Body of pancreas (tissue), 4 donors: ENCODE data around the gene TBC1D14.

ENCODE experiments used
- POLR2A ChIP-seq, 3 donors: fragments of 450-650 bp; IDR thresholded peaks; one replicate each; pipeline ENCODE4 v1.6.1; 2016; ENCODE audit warnings: antibody characterized with exemption in 3 of 3, mild to moderate bottlenecking in 2 of 3
- TF ChIP-seq, protein P1 (sequence below), 7 experiments: fragments of 450-650 bp in 4 of 7; fragments of 200-600 bp in 3 of 7; sonication (generic) in 3 of 7; IDR thresholded peaks; one replicate each; pipeline ENCODE4 v1.5.1; 2016 to 2019; ENCODE audit warnings: antibody characterized with exemption in 7 of 7

GRCh38 chr4:7023901-7024300 is 114.3 kb downstream of the TBC1D14 start:
- no peak for TF ChIP-seq POLR2A (IDR thresholded peaks at IDR 0.05)
- TF ChIP-seq, protein P1, sequence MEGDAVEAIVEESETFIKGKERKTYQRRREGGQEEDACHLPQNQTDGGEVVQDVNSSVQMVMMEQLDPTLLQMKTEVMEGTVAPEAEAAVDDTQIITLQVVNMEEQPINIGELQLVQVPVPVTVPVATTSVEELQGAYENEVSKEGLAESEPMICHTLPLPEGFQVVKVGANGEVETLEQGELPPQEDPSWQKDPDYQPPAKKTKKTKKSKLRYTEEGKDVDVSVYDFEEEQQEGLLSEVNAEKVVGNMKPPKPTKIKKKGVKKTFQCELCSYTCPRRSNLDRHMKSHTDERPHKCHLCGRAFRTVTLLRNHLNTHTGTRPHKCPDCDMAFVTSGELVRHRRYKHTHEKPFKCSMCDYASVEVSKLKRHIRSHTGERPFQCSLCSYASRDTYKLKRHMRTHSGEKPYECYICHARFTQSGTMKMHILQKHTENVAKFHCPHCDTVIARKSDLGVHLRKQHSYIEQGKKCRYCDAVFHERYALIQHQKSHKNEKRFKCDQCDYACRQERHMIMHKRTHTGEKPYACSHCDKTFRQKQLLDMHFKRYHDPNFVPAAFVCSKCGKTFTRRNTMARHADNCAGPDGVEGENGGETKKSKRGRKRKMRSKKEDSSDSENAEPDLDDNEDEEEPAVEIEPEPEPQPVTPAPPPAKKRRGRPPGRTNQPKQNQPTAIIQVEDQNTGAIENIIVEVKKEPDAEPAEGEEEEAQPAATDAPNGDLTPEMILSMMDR (IDR thresholded peaks at IDR 0.05): no peak
